Stomach (tissue), 9 donors: ENCODE data around the gene CPA5. TPM values are rescaled to one million over a fixed set of nuclear protein-coding genes. Genes with fewer than 3 reads are reported as not detected.

Experiments used
- DNase-seq, 2 donors: peaks; one replicate each; pipeline versions ENCODE4 v3.0.0 to v3.0.0-alpha.2; 2013 to 2019
- H3K27ac ChIP-seq, 5 donors: fragments of 200-600 bp in 4 of 5; sonication (generic) in 4 of 5; one replicate each; pipeline ENCODE4 v1.5.1; 2013 to 2019; ENCODE audit warnings: mild to moderate bottlenecking in 1 of 5, moderate library complexity in 1 of 5
- H3K27me3 ChIP-seq, 3 donors: fragments of 200-600 bp; sonication (generic); one replicate each; pipeline ENCODE4 v1.5.1; 2017 to 2019; ENCODE audit warnings: mixed run types in 1 of 3
- H3K36me3 ChIP-seq, 4 donors: fragments of 200-600 bp; sonication (generic); 1 replicate in 3 of 4; 2 replicates in 1 of 4; pipeline ENCODE4 v1.5.1; 2016 to 2019
- H3K4me1 ChIP-seq, 4 donors: fragments of 200-600 bp; sonication (generic); one replicate each; pipeline ENCODE4 v1.5.1; 2016 to 2019
- H3K4me3 ChIP-seq, 4 donors: fragments of 200-600 bp; sonication (generic) in 3 of 4; one replicate each; pipeline ENCODE4 v1.5.1; 2016 to 2019; ENCODE audit warnings: mild to moderate bottlenecking in 1 of 4
- H3K9me3 ChIP-seq, 4 donors: fragments of 200-600 bp; sonication (generic); one replicate each; pipeline ENCODE4 v1.5.1; 2016 to 2019
- EP300 ChIP-seq: sonication (generic); formaldehyde crosslinking; IDR thresholded peaks from one replicate; pipeline ENCODE4 v1.6.1; 2017; ENCODE audit warnings: antibody characterized with exemption
- POLR2A ChIP-seq, 4 donors: fragments of 450-650 bp; IDR thresholded peaks; one replicate each; pipeline ENCODE4 v1.6.1; 2016; ENCODE audit warnings: antibody characterized with exemption in 4 of 4, control low read depth in 2 of 4, mild to moderate bottlenecking in 1 of 4, moderate library complexity in 1 of 4
- POLR2AphosphoS5 ChIP-seq, 3 donors: sonication (generic); formaldehyde crosslinking; IDR thresholded peaks; one replicate each; pipeline ENCODE4 v1.6.1; 2016; ENCODE audit warnings: antibody characterized with exemption in 3 of 3
- WGBS, 5 donors: extraction: QIAGEN DNeasy Blood & Tissue Kit in 3 of 5; methylation state at CpG; one replicate each; pipeline versions ENCODE4 v1.1.5 to v1.1.7; 2013 to 2018; 5-methylcytosine and 5-hydroxymethylcytosine counted together
- intact Hi-C: fragments of 100-400 bp; cut with DNase I; formaldehyde crosslinking; loops from one replicate; pipeline ENCODE4 v1.15.1; 2023; ENCODE audit warnings: low total_unique reads
- polyA plus RNA-seq, 3 donors: library from polyadenylated mRNA; stranded (reverse); fragments of 200-250 nt; gene quantifications; one replicate each; pipeline ENCODE4 v1.2.3, GENCODE V29; 2013
- total RNA-seq, 5 donors: library from RNA; depleted of rRNA; stranded (reverse); fragments of >200 nt; gene quantifications; one replicate each; pipeline versions ENCODE4 v1.1.0 to v1.2.3, GENCODE V29; 2014 to 2016
- TF ChIP-seq, protein P1 (sequence below), 7 experiments: fragments of 450-650 bp in 4 of 7; fragments of 200-600 bp in 3 of 7; sonication (generic) in 3 of 7; IDR thresholded peaks; one replicate each; pipeline ENCODE4 v1.5.1; 2016 to 2019; ENCODE audit warnings: antibody characterized with exemption in 7 of 7, control low read depth in 2 of 7, mild to moderate bottlenecking in 1 of 7
- donor health status: healthy with polysubstance abuse.
- donor health status: Bipolar disorder and iron deficiency.
- donor health status: healthy.

CPA5 gene
- total and polyA plus RNA-seq, 8 donors: 0.48 TPM; not detected in 7

DNA sequence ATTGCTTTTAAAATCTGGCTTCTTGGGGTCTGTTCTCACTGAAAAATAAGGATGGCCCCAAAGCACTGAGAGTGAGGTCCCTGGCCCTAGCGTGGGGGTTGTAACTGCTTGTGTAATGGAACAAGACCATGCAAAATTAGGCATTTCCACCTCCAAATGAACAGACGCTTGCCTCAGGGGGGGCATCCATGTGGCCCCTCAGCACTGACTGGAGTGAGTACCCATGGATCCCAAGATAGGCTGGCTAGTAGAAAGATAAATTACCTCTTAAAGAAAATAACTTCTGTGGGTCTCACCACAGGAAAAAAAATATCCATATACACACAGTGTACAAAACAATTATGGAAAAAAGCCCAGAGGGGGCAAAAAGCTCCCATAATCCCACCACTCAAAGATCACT is 20.5 kb downstream of the CPA5 start:
- Histone ChIP-seq H3K27ac (peak overlapping the region in 3 of 5 donors; percentile 23 to 67 (median 38)), H3K4me3 (no peak overlapping the region), H3K36me3 (no peaks in the 10 kb centered on the region), H3K4me1 (peaks cover 0 to 15% (median 15%) of the 10 kb centered on the region in 4 donors), H3K27me3 (no peaks in the 10 kb centered on the region), H3K9me3 (peaks cover 0 to 8% (median under 1%) of the 10 kb centered on the region in 4 donors)
- DNase-seq: no peak
- TF ChIP-seq POLR2A (IDR thresholded peaks at IDR 0.05) (no peak), EP300 (no peak), POLR2AphosphoS5 (IDR thresholded peaks at IDR 0.05) (no peak)
- TF ChIP-seq, protein P1, sequence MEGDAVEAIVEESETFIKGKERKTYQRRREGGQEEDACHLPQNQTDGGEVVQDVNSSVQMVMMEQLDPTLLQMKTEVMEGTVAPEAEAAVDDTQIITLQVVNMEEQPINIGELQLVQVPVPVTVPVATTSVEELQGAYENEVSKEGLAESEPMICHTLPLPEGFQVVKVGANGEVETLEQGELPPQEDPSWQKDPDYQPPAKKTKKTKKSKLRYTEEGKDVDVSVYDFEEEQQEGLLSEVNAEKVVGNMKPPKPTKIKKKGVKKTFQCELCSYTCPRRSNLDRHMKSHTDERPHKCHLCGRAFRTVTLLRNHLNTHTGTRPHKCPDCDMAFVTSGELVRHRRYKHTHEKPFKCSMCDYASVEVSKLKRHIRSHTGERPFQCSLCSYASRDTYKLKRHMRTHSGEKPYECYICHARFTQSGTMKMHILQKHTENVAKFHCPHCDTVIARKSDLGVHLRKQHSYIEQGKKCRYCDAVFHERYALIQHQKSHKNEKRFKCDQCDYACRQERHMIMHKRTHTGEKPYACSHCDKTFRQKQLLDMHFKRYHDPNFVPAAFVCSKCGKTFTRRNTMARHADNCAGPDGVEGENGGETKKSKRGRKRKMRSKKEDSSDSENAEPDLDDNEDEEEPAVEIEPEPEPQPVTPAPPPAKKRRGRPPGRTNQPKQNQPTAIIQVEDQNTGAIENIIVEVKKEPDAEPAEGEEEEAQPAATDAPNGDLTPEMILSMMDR (IDR thresholded peaks at IDR 0.05): no peak
- WGBS, 5 donors: 81 to 94% (median 86%) methylated on average over 2 of the region's 2 CpGs
- intact Hi-C loops: no loop called here

DNA sequence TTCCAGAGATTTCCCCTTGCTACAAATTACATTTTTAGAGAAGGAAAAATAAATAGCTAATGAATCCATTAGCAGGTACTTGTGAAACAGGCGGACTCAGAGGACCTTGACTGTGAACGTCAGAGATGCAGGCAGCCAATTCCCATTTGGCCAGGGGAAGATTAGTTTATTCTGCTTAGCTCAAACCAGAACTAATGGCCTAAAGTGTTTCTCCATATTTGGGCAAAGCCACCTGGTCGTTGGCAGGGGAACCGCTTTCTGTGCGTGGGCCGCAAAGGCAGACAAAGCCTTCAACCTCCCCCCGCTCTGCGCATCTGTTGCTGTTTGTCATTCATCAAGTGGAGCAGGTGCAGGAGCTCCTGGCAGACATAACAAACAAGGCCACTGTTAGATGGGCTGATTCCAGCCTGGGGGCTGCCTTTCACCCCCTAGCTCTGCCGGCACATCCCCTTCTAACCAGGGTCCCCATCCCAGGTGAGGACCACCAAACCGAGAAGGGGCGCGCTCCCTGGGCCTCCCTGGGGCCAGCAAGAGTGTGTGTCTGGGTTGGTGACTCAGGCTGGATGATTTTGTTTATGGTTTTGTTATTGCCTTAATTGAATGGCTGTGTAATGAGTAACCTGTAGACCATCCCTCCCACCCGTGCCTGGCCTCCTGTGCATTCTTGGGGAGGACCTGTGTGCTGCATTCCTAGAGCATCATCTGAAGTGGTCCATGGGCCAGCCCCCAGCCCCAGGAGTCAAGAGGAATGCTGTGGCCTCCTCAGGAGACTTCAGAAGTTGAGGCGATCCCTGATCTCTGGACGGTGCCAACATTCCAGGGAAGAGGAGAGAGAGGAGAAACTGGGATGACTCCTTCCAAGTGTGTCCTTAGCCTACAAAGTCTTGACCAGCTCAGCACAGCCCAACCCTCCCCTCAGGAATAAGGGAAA is 21.2 kb downstream of the CPA5 start:
- peak; percentile 28 to 91 for DNase-seq
- H3K27ac ChIP-seq: peak overlapping the region in 4 of 5 donors; percentile 23 to 67 (median 34)
- intact Hi-C loops: no loop called here

DNA sequence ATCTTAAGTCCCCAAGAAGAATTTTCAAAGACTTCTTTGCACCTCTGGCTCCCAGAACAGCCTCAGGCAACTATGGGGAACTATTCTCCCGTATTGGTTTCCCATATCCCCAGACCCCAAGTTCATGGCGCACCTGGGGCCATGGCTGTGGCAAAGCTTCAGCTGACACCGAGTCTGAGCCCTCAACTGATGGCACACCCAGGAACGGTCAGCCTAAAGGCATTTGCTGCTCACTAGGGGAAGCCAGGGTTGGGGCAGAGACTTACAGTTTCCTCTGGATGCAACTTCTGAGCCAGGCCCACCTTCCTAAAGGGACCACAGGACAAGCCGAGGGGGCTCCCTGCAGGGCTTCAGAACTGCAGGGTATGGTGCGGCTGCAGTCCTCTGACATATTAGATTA is 21.9 kb downstream of the CPA5 start:
- no peak for DNase-seq
- no peaks in the 10 kb centered on the region for H3K36me3 ChIP-seq
- no peak overlapping the region for H3K4me3 ChIP-seq
- H3K9me3 ChIP-seq: no peaks in the 10 kb centered on the region
- TF ChIP-seq EP300 (no peak), POLR2AphosphoS5 (IDR thresholded peaks at IDR 0.05) (no peak), POLR2A (IDR thresholded peaks at IDR 0.05) (no peak)
- TF ChIP-seq, protein P1 (IDR thresholded peaks at IDR 0.05): no peak
- no peaks in the 10 kb centered on the region for H3K27me3 ChIP-seq
- peaks cover 0 to 28% (median 21%) of the 10 kb centered on the region in 4 donors for H3K4me1 ChIP-seq
- WGBS, 5 donors: 83 to 95% (median 89%) methylated on average over 4 to 6 of the region's 6 CpGs
- intact Hi-C loops: no loop called here
- peak overlapping the region in 1 of 5 donors; percentile 52 for H3K27ac ChIP-seq

More for the DNA sequence above, 21.2 kb downstream of the CPA5 start:
- Histone ChIP-seq H3K4me3 (no peak overlapping the region), H3K9me3 (peaks cover 0 to 1% (median 0%) of the 10 kb centered on the region in 4 donors), H3K36me3 (no peaks in the 10 kb centered on the region), H3K4me1 (peaks cover 0 to 22% (median 18%) of the 10 kb centered on the region in 4 donors), H3K27me3 (no peaks in the 10 kb centered on the region)
- TF ChIP-seq, protein P1 (IDR thresholded peaks at IDR 0.05): no peak
- TF ChIP-seq POLR2AphosphoS5 (IDR thresholded peaks at IDR 0.05) (no peak), POLR2A (IDR thresholded peaks at IDR 0.05) (no peak), EP300 (no peak)
- 65 to 81% (median 76%) methylated on average over 15 of the region's 15 CpGs for WGBS, 5 donors

DNA sequence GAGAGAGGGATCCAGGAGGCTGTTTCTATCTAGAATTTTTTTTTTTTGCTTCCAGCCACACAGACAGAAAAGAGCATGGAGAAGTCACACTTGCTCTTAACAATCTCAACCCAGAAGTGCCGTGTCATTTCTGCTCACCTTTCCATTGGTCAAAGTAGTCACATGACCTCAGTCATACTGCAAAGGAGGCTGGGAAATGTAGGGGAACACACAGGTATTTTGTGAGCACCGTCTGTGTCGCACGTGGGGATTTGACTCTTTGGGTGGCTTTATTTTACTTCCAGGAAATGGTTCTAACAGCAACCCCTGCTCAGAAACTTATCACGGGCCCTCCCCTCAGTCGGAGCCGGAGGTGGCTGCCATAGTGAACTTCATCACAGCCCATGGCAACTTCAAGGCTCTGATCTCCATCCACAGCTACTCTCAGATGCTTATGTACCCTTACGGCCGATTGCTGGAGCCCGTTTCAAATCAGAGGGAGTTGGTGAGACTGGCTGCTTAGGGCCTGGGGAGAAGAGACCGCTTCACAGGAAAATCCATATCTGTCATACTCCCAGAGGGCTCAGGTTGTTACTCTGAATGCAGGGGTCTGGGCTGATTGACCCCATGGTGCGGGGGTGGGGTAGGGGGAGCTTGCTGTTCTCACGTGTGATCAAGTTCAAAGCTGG is 22.6 kb downstream of the CPA5 start:
- H3K36me3 ChIP-seq: no peaks in the 10 kb centered on the region
- peaks cover 0 to 30% (median 21%) of the 10 kb centered on the region in 4 donors for H3K4me1 ChIP-seq
- 86 to 95% (median 89%) methylated on average over 13 of the region's 13 CpGs for WGBS, 5 donors
- TF ChIP-seq POLR2AphosphoS5 (IDR thresholded peaks at IDR 0.05): no peak
- no peak for TF ChIP-seq POLR2A (IDR thresholded peaks at IDR 0.05)
- no peak for TF ChIP-seq EP300
- TF ChIP-seq, protein P1 (IDR thresholded peaks at IDR 0.05): no peak
- intact Hi-C loops: no loop called here
- DNase-seq: no peak
- H3K27me3 ChIP-seq: no peaks in the 10 kb centered on the region
- H3K9me3 ChIP-seq: no peaks in the 10 kb centered on the region
- H3K27ac ChIP-seq: no peak overlapping the region
- no peak overlapping the region for H3K4me3 ChIP-seq
